ENCODE results near the gene RET.

DNA sequence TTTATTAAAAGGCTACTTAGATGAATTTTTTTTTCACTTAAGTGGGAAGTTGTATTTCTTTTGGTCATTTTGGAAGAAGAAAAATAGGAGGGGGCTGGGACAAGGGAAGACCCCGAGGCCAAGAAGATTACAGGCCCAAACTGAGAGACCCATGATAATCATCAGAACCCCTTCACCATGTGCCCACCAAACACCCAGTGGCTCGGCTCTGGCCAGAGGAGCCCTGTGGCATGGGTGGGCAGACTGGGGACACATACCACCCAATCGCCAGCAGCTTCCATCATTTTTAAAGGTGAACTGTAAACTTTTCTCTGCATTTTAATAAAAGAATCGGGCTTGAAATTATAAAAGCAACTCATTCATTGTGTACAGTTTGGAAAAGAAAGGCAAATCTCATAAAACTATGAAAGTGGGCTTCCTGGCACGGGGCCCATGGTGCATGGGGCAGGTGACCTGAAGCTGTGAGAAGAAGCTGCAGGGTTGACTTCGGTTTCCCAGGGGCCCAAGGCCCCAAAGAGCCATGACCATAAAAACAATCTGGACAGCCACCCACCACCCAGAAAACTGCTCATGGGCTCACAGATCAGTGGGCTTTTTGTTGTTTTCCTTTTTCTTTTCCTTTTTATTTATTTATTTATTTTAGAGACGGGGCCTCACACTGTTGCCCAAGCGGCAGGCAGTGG lies 29.4 kb upstream of the RET start:
- TF ChIP-seq, protein P1, sequence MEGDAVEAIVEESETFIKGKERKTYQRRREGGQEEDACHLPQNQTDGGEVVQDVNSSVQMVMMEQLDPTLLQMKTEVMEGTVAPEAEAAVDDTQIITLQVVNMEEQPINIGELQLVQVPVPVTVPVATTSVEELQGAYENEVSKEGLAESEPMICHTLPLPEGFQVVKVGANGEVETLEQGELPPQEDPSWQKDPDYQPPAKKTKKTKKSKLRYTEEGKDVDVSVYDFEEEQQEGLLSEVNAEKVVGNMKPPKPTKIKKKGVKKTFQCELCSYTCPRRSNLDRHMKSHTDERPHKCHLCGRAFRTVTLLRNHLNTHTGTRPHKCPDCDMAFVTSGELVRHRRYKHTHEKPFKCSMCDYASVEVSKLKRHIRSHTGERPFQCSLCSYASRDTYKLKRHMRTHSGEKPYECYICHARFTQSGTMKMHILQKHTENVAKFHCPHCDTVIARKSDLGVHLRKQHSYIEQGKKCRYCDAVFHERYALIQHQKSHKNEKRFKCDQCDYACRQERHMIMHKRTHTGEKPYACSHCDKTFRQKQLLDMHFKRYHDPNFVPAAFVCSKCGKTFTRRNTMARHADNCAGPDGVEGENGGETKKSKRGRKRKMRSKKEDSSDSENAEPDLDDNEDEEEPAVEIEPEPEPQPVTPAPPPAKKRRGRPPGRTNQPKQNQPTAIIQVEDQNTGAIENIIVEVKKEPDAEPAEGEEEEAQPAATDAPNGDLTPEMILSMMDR (IDR thresholded peaks at IDR 0.05 in 4 of 5, conservative IDR thresholded peaks at IDR 0.05 in 1 of 5) = no peak
- TF ChIP-seq POLR2A (IDR thresholded peaks at IDR 0.05) = no peak
